Measurements from ENCODE around the gene OR6V1. TPM values are rescaled to one million over a fixed set of nuclear protein-coding genes. Genes with fewer than 3 reads are reported as not detected.

Gene OR6V1
- polyA plus RNA-seq, 3 donors from 2014 or later, result not detected

Other genes starting within 250 kb of the OR6V1 start
- gene EPHB6, start 197.3 kb upstream of the OR6V1 start, polyA plus RNA-seq, result 1 to 10 TPM; 2.4 to 3.8 (median 2.6) TPM
- not detected for gene TRPV6, start 166.6 kb upstream of the OR6V1 start, polyA plus RNA-seq
- gene TRPV5, start 118.6 kb upstream of the OR6V1 start, polyA plus RNA-seq, result not detected
- gene LLCFC1, start 112.9 kb upstream of the OR6V1 start, polyA plus RNA-seq, result not detected
- not detected for gene KEL, start 90.0 kb upstream of the OR6V1 start, polyA plus RNA-seq
- gene OR9A2, start 25.2 kb upstream of the OR6V1 start, polyA plus RNA-seq, result not detected
- gene PIP, start 79.7 kb downstream of the OR6V1 start, polyA plus RNA-seq, result not detected
- not detected for gene TAS2R39, start 131.1 kb downstream of the OR6V1 start, polyA plus RNA-seq
- not detected for gene TAS2R40, start 169.7 kb downstream of the OR6V1 start, polyA plus RNA-seq
- 100 to 1,000 TPM; 238 to 266 (median 252) TPM for gene GSTK1, start 211.1 kb downstream of the OR6V1 start, polyA plus RNA-seq
- not detected for gene TMEM139, start 232.6 kb downstream of the OR6V1 start, polyA plus RNA-seq
- 10 to 100 TPM in 1 of 3 donors, 1 to 10 TPM in 2; 8.8 to 24.2 (median 9.8) TPM for gene CASP2, start 236.0 kb downstream of the OR6V1 start, polyA plus RNA-seq